PC-3 (cell line): Measurements from ENCODE around the gene SNAPC3.

ENCODE experiments used
- EZH2 ChIP-seq: fragments of 300-600 bp; sonication (generic); IDR thresholded peaks from one replicate; pipeline ENCODE4 v1.6.1; 2017; ENCODE audit warnings: antibody characterized with exemption, mild to moderate bottlenecking, low read length; ENCODE audit not compliant: unreplicated experiment
- EZH2phosphoT487 ChIP-seq: fragments of 300-600 bp; sonication (generic); IDR thresholded peaks from 2 replicates; pipeline ENCODE4 v1.6.1; 2018; ENCODE audit warnings: mild to moderate bottlenecking, antibody characterized with exemption, low read length, borderline replicate concordance
- TF ChIP-seq, protein P1 (sequence below): fragments of 300-600 bp; sonication (generic); conservative IDR thresholded peaks from 2 replicates; pipeline ENCODE4 v1.5.1; 2017; ENCODE audit warnings: antibody characterized with exemption, low read depth, mild to moderate bottlenecking, low read length

DNA sequence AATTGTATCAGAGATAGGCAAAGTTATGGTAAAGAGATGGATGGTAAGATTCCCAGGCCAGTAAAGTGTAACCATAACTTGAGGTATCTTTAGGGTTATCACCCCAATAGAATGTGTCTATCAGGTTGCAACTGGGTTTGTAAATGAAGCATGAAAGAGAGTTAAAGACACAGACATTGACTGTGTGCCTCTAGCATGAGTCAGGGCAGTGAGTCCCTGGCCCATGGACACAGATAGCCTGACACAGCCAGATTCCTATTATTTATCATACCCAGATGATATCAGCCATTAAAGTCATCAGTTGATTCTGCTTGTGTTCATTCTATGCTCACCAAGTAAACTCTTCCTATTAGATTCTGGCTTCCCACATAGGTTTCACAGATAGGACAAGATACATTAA is 33.5 kb upstream of the SNAPC3 start:
- TF ChIP-seq EZH2 (no peak), EZH2phosphoT487 (no peak)
- TF ChIP-seq, protein P1, sequence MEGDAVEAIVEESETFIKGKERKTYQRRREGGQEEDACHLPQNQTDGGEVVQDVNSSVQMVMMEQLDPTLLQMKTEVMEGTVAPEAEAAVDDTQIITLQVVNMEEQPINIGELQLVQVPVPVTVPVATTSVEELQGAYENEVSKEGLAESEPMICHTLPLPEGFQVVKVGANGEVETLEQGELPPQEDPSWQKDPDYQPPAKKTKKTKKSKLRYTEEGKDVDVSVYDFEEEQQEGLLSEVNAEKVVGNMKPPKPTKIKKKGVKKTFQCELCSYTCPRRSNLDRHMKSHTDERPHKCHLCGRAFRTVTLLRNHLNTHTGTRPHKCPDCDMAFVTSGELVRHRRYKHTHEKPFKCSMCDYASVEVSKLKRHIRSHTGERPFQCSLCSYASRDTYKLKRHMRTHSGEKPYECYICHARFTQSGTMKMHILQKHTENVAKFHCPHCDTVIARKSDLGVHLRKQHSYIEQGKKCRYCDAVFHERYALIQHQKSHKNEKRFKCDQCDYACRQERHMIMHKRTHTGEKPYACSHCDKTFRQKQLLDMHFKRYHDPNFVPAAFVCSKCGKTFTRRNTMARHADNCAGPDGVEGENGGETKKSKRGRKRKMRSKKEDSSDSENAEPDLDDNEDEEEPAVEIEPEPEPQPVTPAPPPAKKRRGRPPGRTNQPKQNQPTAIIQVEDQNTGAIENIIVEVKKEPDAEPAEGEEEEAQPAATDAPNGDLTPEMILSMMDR, result no peak
